ELF-1 (cell line): ENCODE data around the gene OLFM2.
"Not testable (repeated sequence)": the region's sequence is repeated elsewhere in the genome, so short reads cannot be mapped to it uniquely, and the experiment has no call there.

ENCODE experiments used
- DNase-seq: peaks from one replicate; pipeline ENCODE4 v3.0.0-alpha.2; 2016; ENCODE audit warnings: low read depth, low spot score

OLFM2 gene

DNA sequence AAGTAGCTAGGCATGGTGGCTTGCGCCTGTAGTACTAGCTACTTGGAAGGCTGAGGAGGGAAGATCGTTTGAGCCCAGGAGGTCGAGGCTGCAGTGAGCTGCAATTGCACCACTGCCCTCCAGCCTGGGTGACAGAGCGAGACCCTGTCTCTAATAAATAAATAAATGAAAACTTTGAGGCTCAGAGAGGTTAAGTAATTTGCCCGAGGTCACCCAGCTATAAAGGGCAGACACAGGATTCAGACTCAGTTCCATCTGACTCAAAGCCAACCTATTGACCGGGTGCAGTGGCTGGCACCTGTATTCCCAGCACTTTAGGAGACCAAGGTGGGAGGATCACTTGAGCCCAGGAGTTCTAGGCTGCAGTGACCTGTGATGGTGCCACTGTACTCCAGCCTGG is 7.4 kb upstream of the OLFM2 start:
- no peak for DNase-seq

DNA sequence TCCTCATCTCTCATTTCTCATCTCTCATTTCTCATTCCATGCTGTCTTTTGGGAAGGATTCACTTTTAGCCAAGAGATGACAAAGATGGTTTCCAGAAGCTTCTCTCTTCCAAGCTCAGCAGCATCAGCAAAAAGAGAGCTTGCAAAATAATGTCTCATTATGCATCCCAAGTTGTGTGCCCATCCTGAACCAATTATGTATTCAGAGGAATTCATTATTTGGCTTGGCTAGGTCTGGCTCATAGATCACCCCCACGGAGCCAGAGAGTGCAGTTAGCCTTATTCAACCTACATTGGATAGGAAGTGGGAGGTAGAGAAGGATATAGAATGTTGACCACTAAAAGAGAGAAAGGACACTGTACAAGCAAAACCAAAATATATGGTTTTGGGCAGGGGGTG is 5.4 kb upstream of the OLFM2 start:
- no peak for DNase-seq

DNA sequence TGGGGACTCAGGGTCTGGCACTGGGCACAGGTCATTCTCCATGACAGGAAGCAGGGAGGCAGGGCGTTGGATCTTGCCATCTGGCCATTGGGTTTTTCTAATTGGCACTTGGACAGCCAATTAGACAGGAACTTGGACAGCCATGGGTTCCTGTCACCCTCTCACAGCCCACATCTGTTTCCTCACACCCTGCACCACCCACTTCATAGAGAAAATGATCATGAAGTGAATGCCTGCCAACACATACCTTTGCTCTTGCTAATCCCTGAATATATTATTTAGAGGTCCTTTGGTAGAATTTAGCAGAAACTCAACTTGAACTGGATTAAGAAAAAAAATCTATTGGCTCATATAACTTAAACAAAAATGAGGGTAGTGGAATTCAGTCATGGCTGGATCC is 4.9 kb upstream of the OLFM2 start:
- no peak for DNase-seq

DNA sequence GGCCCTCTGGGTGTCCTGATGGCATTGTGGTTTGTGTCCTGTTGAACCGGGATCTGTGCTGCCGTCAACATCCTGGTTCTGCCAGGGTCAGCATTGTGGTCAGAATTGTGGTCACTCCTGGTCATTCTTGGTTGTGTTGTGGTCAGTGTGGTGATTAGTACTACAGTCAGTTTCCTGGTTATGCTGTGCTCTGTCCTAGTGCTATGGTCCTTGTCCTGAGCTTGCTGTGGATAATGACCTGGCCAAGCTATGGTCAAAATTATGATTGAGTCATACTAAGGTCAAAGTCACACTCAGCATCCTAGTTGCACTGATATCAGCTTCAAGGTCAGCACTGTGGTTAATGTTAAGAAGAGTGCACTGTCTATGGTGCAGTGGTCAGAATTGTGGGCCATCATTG is 4.5 kb upstream of the OLFM2 start:
- no peak for DNase-seq

DNA sequence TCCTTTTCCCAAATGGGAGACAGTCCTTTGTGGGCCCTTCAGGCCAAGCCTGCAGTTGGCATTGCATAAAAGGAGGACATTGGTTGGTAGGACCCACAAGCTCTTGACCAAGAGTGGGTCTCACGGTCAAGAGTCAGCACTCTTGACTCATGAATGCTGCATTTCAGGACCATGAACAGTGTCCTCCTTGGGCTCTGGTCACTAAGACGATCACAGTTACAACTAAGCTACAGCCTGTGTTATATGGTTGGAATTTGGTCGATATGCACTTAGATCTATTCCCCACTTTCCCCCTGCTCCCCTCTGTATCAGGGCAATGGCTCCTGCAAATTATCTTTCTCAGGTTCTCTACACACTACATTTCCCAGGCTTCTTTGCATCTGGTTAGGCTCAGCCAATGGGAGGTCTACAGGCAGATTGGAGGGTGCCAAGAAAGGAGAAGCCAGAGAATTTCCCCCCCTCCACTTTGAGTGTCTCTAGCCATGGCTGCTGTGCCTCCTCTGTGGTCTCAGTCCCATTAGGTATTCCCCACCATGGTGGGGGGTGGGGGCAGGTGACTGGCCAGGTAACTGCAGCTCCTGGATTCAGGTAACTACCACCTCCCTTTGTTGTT is 3.1 kb upstream of the OLFM2 start:
- DNase-seq: no peak

GRCh38 chr19:9937001-9937411 is 691 bp upstream of the OLFM2 start:
- DNase-seq: no peak

DNA sequence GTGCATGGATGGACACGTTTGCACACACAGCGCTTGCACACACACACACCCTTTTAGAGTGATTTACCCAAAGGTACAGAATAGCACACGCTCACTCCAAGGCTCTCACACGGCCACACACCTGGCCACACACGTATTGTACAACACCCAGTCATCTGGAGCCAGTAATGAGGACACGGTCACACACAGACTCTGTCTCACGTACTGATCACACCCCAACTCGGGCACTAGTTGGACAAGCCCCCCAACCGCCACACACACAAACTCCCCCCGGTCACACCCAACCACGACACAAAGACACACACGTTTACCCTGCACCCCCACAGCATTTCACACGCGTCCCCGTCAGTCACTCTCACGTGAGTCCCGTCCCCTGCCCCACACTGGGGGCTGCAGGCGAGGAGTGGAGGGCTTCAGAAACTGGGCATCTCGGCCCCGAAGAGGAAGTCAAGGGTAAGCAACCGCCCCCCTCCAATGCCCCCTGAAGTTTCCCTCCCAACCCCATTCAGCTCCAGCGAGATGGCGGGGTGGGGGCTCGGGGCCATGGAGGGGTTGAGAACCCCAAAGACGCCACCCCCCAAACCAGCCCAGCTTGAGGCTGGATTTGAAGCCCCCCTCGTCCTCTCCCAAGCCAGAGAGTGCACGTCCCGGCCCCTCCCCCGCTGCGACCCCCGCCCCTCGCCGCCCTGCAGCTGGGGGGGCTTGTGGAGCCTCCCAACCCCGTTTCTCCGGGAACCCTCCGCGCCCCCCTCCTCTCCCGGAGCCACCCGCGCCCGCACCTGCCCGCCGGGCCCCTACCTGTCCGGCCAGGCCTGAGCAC is 599 bp downstream of the OLFM2 start:
- DNase-seq: no peak

- peak; percentile 89 for DNase-seq
Measured at GRCh38 chr19:9934132-9934950, 2.0 kb downstream of the OLFM2 start.

GRCh38 chr19:9932835-9933234 is 3.5 kb downstream of the OLFM2 start:
- DNase-seq: no peak

- DNase-seq: no peak
Measured at GRCh38 chr19:9931629-9932028, 4.7 kb downstream of the OLFM2 start.

GRCh38 chr19:9923440-9923839 is 12.9 kb downstream of the OLFM2 start:
- DNase-seq: no peak

DNA sequence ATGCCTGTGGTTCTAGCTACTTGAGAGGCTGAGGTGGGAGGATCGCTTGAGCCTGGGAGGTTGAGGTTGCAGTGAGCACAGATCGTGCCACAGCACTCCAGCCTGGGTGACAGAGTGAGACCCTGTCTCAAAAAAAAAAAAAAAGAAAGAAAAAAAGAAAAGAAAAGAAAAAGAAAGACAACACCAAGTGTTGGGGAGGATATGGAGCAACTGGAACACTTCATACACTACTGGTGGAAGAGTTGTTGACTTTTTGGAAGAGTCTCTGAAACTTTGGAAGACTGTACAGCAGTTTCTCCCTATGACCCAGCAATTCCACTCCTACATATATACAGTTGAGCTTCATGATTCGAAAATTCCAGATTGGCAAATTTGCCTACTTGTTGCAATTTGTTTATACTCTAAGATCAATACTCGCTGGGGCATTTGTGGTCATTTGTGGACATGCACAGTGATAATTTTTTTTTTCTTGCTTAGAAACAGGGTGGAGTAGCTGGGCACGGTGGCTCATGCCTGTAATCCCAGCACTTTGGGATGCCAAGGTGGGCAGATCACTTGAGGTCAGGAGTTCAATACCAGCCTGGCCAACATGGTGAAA is 13.4 kb downstream of the OLFM2 start:
- DNase-seq: not testable (repeated sequence)

DNA sequence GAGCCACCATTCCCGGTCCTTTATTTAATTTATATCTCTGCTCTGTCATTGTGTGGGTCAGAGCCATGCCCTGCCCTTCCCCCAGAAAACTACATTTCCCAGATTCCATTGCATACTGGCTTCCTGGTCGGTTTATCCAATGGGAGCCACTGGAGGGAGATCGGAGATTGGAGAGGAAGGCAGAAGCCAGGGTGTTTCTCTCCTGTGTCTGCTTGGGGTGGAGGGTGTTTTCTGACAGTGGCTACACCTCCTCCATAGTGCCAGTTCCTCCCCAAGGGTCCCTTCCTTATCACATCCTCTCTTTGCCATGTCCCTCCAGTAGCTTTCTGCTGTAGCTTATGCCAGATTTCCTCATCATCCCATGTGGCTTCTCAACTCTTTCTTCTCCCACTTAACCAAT is 19.0 kb downstream of the OLFM2 start:
- peak; percentile 78 for DNase-seq

DNA sequence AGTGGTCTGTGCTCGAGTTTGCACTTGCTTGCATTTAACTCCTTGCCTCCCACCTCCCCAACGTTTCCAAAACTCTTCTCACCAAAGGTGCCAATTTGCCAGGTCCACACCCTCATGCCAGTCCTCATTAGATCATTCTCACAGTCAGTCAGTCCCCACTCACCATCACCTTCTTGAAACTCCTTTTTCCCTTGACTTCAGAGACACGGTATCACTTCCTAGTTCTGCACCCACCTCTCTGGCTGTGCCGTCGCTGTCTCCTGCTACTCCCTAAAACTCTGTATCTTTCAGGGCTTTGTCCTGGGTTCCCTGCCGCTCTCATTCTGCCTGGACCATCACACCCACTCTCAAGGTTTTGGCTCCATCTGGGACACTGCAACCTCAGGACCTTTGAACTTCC is 19.6 kb downstream of the OLFM2 start:
- no peak for DNase-seq

GRCh38 chr19:9914315-9915207 is 21.8 kb downstream of the OLFM2 start:
- DNase-seq: peak; percentile 96

DNA sequence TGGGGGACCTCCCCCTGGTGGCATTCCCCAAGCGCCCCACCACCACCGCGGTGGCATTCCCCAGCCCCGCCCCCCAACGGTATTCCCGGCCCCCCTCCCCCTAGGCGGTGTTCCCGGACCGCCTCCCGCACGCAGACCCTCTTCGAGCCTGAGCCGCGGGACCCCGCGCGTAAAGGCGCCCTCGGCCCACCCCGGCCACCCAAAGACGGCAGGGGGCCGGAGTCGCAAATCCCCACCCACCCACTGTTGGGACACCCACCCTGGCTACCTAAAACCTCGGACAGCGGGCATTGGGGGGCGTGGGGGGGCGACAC is 22.4 kb downstream of the OLFM2 start:
- DNase-seq: no peak

DNA sequence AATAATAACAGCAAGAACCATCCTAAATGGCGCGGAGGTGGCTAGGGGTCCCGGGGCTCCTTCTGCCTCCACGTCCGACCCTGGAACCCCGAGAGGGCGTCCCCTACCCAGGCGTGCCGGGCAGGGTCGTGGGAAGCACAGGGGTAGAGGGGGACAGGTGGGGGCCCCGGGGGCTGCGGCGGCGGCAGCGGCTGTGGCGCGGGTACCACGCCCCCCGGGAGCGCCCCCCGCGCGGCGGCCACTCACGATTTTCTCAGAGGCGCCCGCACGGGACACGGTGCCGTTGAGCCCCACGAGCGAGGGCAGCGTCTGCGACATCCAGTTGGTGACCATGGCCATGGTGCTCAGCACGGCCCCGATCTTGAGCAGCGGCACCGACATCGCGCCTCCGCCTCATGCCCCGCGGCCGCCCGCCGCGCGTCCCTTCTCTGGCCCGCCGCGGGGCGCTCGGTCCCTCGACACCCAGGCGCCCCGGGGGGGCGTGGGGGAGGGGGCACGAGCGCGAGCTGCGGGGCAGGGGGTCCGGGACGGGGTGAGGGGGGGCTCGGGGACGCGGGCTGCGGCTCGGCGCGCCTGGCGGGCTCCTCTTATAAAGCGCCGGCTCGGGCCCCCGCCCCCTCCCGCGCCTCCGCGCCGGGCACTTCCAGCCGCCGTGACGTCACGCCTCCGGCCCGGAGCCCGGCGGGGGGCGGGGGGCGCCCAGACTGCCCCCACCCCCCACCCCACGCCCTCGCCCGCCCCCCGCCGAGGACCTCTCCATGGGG is 22.9 kb downstream of the OLFM2 start:
- no peak for DNase-seq

GRCh38 chr19:9912551-9913236 is 23.6 kb downstream of the OLFM2 start:
- DNase-seq: no peak

DNA sequence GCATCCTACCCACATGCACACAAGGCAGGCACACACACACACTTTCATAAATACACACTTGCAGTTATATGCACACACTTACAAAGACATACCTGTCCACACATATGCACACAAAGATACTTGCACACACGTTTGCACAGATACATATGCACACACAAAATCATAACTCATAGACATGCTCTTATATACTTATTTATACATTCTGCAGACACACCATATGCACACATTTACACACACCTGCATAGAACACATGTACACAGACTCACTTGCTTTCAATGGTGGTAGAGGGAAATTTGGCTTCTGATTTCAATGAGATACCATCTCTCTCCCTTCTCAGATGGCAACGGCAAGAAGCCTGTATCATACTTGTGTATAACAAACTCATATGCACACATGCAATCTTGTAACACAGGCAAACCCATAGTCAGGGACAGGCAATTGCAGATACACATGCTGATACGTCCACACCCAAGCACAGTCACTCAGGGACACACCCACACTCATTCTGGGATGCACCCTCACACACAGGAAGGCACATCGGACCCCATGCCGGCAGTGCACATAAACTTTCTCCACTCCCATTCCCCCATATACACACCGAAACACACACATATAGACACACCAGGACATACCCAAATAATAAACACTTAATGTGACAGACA is 24.7 kb downstream of the OLFM2 start:
- no peak for DNase-seq
